Transverse colon (tissue), 4 donors: ENCODE results near the gene JAK2. TPM values are rescaled to one million over a fixed set of nuclear protein-coding genes. Genes with fewer than 3 reads are reported as not detected.

Source experiments
- DNase-seq: peaks from one replicate; pipeline ENCODE4 v3.0.0-alpha.2; 2019
- H3K27ac ChIP-seq, 4 donors: fragments of 200-600 bp; sonication (generic); 2 replicates each; pipeline ENCODE4 v1.5.1; 2016 to 2018; ENCODE audit warnings: inconsistent platforms in 4 of 4
- H3K27me3 ChIP-seq: fragments of 200-600 bp; sonication (generic); 2 replicates; pipeline ENCODE4 v1.5.1; 2017; ENCODE audit warnings: inconsistent platforms
- H3K36me3 ChIP-seq, 4 donors: fragments of 200-600 bp; sonication (generic); 2 replicates each; pipeline ENCODE4 v1.5.1; 2017 to 2019; ENCODE audit warnings: inconsistent platforms in 4 of 4
- H3K4me1 ChIP-seq, 4 donors: fragments of 200-600 bp; sonication (generic); 2 replicates each; pipeline ENCODE4 v1.5.1; 2017 to 2020; ENCODE audit warnings: inconsistent platforms in 4 of 4
- H3K4me3 ChIP-seq, 4 donors: fragments of 200-600 bp; sonication (generic); 1 replicate in 1 of 4; 2 replicates in 3 of 4; pipeline versions ENCODE4 v1.5.1 to v1.6.1; 2017 to 2019; ENCODE audit warnings: inconsistent platforms in 4 of 4
- H3K9me3 ChIP-seq, 2 donors: fragments of 200-600 bp; sonication (generic); 2 replicates each; pipeline ENCODE4 v1.5.1; 2017 to 2019; ENCODE audit warnings: inconsistent platforms in 2 of 2
- CTCF ChIP-seq, 5 experiments: fragments of 200-600 bp in 3 of 5; fragments of 450-650 bp in 2 of 5; sonication (generic) in 3 of 5; IDR thresholded peaks; 1 replicate in 2 of 5; 2 replicates in 3 of 5; pipeline ENCODE4 v1.5.1; 2016 to 2017; ENCODE audit warnings: antibody characterized with exemption in 5 of 5, inconsistent platforms in 3 of 5, mild to moderate bottlenecking in 2 of 5, moderate library complexity in 1 of 5
- EP300 ChIP-seq: sonication (generic); formaldehyde crosslinking; IDR thresholded peaks from one replicate; pipeline ENCODE4 v1.6.1; 2017; ENCODE audit warnings: antibody characterized with exemption, low read depth
- POLR2A ChIP-seq: fragments of 450-650 bp; IDR thresholded peaks from one replicate; pipeline ENCODE4 v1.6.1; 2016; ENCODE audit warnings: antibody characterized with exemption, mild to moderate bottlenecking, moderate library complexity
- POLR2AphosphoS5 ChIP-seq, 3 donors: sonication (generic); formaldehyde crosslinking; IDR thresholded peaks; one replicate each; pipeline ENCODE4 v1.6.1; 2016; ENCODE audit warnings: antibody characterized with exemption in 3 of 3
- WGBS, 2 donors: methylation state at CpG; one replicate each; pipeline ENCODE4 v1.1.5; 2018; ENCODE audit warnings: low coverage in 1 of 2; 5-methylcytosine and 5-hydroxymethylcytosine counted together
- in situ Hi-C, 4 donors: fragments of 200-750 bp; cut with MboI; loops; one replicate each; pipeline versions ENCODE4 v1.15.0 to v1.15.1; 2017; ENCODE audit warnings: low sequenced_read_pairs in 3 of 4, low pct_ligation_motif_present in 1 of 4, low pct_unique_long_range_greater_than_20kb in 1 of 4
- intact Hi-C: fragments of 100-400 bp; cut with DNase I; formaldehyde crosslinking; loops from one replicate; pipeline ENCODE4 v1.15.1; 2023; ENCODE audit warnings: low total_unique reads
- total RNA-seq, 4 donors: library from RNA; depleted of rRNA; stranded (reverse); fragments of >200 nt; gene quantifications; one replicate each; pipeline ENCODE4 v1.1.0, GENCODE V29; 2016

The JAK2 gene
- total RNA-seq, 4 donors from 2014 or later = 8.0 to 27.6 (median 17.4) TPM

- in situ Hi-C loops = loop anchor here (10.0 to 25.0 kb wide), 6 partner anchors 218 to 629 kb away; partner anchors contain the start of genes PLGRKT (in 1 of the 4), PLPP6 (in 1 of the 4) and SPATA6L (in 1 of the 4)
Observed at GRCh38 chr9:4982721-4983482, 2.2 kb upstream of the JAK2 start.

GRCh38 chr9:4983601-4984165 lies 1.4 kb upstream of the JAK2 start:
- peak overlapping the region in 3 of 4 donors; percentile 76 to 94 (median 88) for H3K4me3 ChIP-seq
- H3K36me3 ChIP-seq = no peaks in the 10 kb centered on the region
- H3K27ac ChIP-seq = peak overlapping the region; percentile 97 to 99 (median 98)
- no peak for TF ChIP-seq POLR2AphosphoS5 (IDR thresholded peaks at IDR 0.05)
- TF ChIP-seq CTCF (IDR thresholded peaks at IDR 0.05) = no peak
- no peak for TF ChIP-seq POLR2A
- in situ Hi-C loops (loop anchor here (10.0 to 25.0 kb wide), 6 partner anchors 219 to 629 kb away; partner anchors contain the start of genes PLGRKT (in 1 of the 4), PLPP6 (in 1 of the 4) and SPATA6L (in 1 of the 4)), intact Hi-C loops (loop anchor here (5.0 kb wide), 1 partner anchor 891 kb away; no protein-coding TSS in a partner anchor)
- peaks cover 20 to 42% (median 29%) of the 10 kb centered on the region in 4 donors for H3K4me1 ChIP-seq
- no peak for DNase-seq
- H3K9me3 ChIP-seq = no peaks in the 10 kb centered on the region
- 34 to 42% methylated on average over 3 to 5 of the region's 5 CpGs for WGBS, 2 donors
- H3K27me3 ChIP-seq = no peaks in the 10 kb centered on the region

More at GRCh38 chr9:4982721-4983482, 2.2 kb upstream of the JAK2 start:
- Histone ChIP-seq H3K9me3 (no peaks in the 10 kb centered on the region), H3K36me3 (no peaks in the 10 kb centered on the region), H3K27ac (peak overlapping the region in 3 of 4 donors; percentile 97 to 99 (median 98)), H3K4me1 (peaks cover 17 to 34% (median 21%) of the 10 kb centered on the region in 4 donors), H3K4me3 (no peak overlapping the region), H3K27me3 (no peaks in the 10 kb centered on the region)
- DNase-seq = no peak
- intact Hi-C loops = loop anchor here (5.0 kb wide), 1 partner anchor 891 kb away; no protein-coding TSS in a partner anchor
- WGBS, 2 donors = 82 to 93% methylated on average over 2 of the region's 2 CpGs
- TF ChIP-seq POLR2A (no peak), EP300 (no peak), POLR2AphosphoS5 (IDR thresholded peaks at IDR 0.05) (no peak), CTCF (IDR thresholded peaks at IDR 0.05) (no peak)

- in situ Hi-C loops (loop anchor here (10.0 to 25.0 kb wide), 6 partner anchors 219 to 628 kb away; partner anchors contain the start of genes PLGRKT (in 1 of the 4), PLPP6 (in 1 of the 4) and SPATA6L (in 1 of the 4)), intact Hi-C loops (loop anchor here (5.0 kb wide), 1 partner anchor 892 kb away; no protein-coding TSS in a partner anchor)
- DNase-seq = no peak
- no peaks in the 10 kb centered on the region for H3K36me3 ChIP-seq
- H3K4me3 ChIP-seq = peak overlapping the region; percentile 70 to 94 (median 82)
- H3K4me1 ChIP-seq = peaks cover 20 to 47% (median 34%) of the 10 kb centered on the region in 4 donors
- no peaks in the 10 kb centered on the region for H3K27me3 ChIP-seq
- WGBS, 2 donors = 10 to 18% methylated on average over 10 to 20 of the region's 25 CpGs
- H3K9me3 ChIP-seq = no peaks in the 10 kb centered on the region
- TF ChIP-seq POLR2A (no peak), CTCF (IDR thresholded peaks at IDR 0.05) (no peak), POLR2AphosphoS5 (IDR thresholded peaks at IDR 0.05) (no peak), EP300 (no peak)
- peak overlapping the region; percentile 97 to 99 (median 98) for H3K27ac ChIP-seq
Observed at GRCh38 chr9:4984171-4984620, 876 bp upstream of the JAK2 start.
